ENCODE data around the gene ZNF304. TPM values are rescaled to one million over a fixed set of nuclear protein-coding genes. Genes with fewer than 3 reads are reported as not detected.
"Not testable (repeated sequence)": the region's sequence is repeated elsewhere in the genome, so short reads cannot be mapped to it uniquely, and the experiment has no call there.

The ZNF304 gene
- total RNA-seq, 1 experiment from 2014 or later: 8.1 TPM

GRCh38 chr19:57363688-57364181 is 12.7 kb downstream of the ZNF304 start:
- intact Hi-C loops (cut with micrococcal nuclease): loop anchor here (1.0 kb wide), 2 partner anchors 12 to 43 kb away; partner anchors contain the start of genes ZNF304 and ZNF543
- peak overlapping the region; percentile 85 for H3K4me2 ChIP-seq (ENCODE audit: low read length)
- no peaks in the 10 kb centered on the region for H4K20me1 ChIP-seq (ENCODE audit: low read length)
- no peaks in the 10 kb centered on the region for H3K27me3 ChIP-seq (ENCODE audit: low read length)
- BruUV-seq (replicated peaks): TSS peak; percentile 49
- H3K79me2 ChIP-seq (ENCODE audit: low read length): peaks cover 18% of the 10 kb centered on the region
- H3F3A ChIP-seq (ENCODE audit: low read length, unreplicated experiment): no peaks in the 10 kb centered on the region
- peak overlapping the region; percentile 32; the same call in 1 of the 2 replicates for H3K27ac ChIP-seq (ENCODE audit: low read length)
- DNase-seq (no peak), ATAC-seq (peak; percentile 3; the same call in 1 of the 2 replicates)
- CTCF ChIA-PET: no interaction called here
- H3K9ac ChIP-seq (ENCODE audit: low read length): peak overlapping the region; percentile 82
- POLR2A ChIA-PET (ENCODE audit: unreplicated experiment): no interaction called here
- H3K4me3 ChIP-seq (ENCODE audit: low read length): peak overlapping the region; percentile 80
- H3K36me3 ChIP-seq (ENCODE audit: low read depth, low read length): peaks cover 14% of the 10 kb centered on the region
- peak overlapping the region; percentile 90 for H2AFZ ChIP-seq (ENCODE audit: low read length)
- no peak for TF ChIP-seq EZH2phosphoT487 (IDR thresholded peaks at IDR 0.05; ENCODE audit: borderline replicate concordance, low read length)
- TF ChIP-seq CTCF (conservative IDR thresholded peaks at IDR 0.05; ENCODE audit: low read depth, low read length): no peak
- no peak for TF ChIP-seq EZH2 (IDR thresholded peaks at IDR 0.05; ENCODE audit: low read length, unreplicated experiment)
- no peaks in the 10 kb centered on the region for H3K9me2 ChIP-seq (replicated peaks; ENCODE audit: low read length)
- H3K4me1 ChIP-seq (ENCODE audit: insufficient read depth, low read length): peaks cover 13% of the 10 kb centered on the region
- no peaks in the 10 kb centered on the region for H3K9me3 ChIP-seq (ENCODE audit: low read length)

GRCh38 chr19:57366776-57367175 is 15.7 kb downstream of the ZNF304 start:
- POLR2A ChIA-PET (ENCODE audit: unreplicated experiment): no interaction called here
- intact Hi-C loops (cut with micrococcal nuclease): no loop called here
- H3K9ac ChIP-seq (ENCODE audit: low read length): no peak overlapping the region
- peaks cover 18% of the 10 kb centered on the region for H3K79me2 ChIP-seq (ENCODE audit: low read length)
- no peak for TF ChIP-seq EZH2phosphoT487 (IDR thresholded peaks at IDR 0.05; ENCODE audit: borderline replicate concordance, low read length)
- TF ChIP-seq CTCF (conservative IDR thresholded peaks at IDR 0.05; ENCODE audit: low read depth, low read length): no peak
- TF ChIP-seq EZH2 (IDR thresholded peaks at IDR 0.05; ENCODE audit: low read length, unreplicated experiment): no peak
- H3K4me2 ChIP-seq (ENCODE audit: low read length): no peak overlapping the region
- H3K9me3 ChIP-seq (ENCODE audit: low read length): no peaks in the 10 kb centered on the region
- H3K4me1 ChIP-seq (ENCODE audit: insufficient read depth, low read length): peaks cover 13% of the 10 kb centered on the region
- CTCF ChIA-PET: no interaction called here
- H3K36me3 ChIP-seq (ENCODE audit: low read depth, low read length): peaks cover 7% of the 10 kb centered on the region; the same call in 1 of the 2 replicates
- no peaks in the 10 kb centered on the region for H3K27me3 ChIP-seq (ENCODE audit: low read length)
- no peaks in the 10 kb centered on the region for H3K9me2 ChIP-seq (replicated peaks; ENCODE audit: low read length)
- DNase-seq (no peak), ATAC-seq (no peak)
- BruUV-seq (replicated peaks): no TSS peak
- no peaks in the 10 kb centered on the region for H3F3A ChIP-seq (ENCODE audit: low read length, unreplicated experiment)
- H2AFZ ChIP-seq (ENCODE audit: low read length): no peak overlapping the region
- H3K27ac ChIP-seq (ENCODE audit: low read length): no peak overlapping the region
- H3K4me3 ChIP-seq (ENCODE audit: low read length): no peak overlapping the region
- H4K20me1 ChIP-seq (ENCODE audit: low read length): no peaks in the 10 kb centered on the region

- Histone ChIP-seq H3K4me2 (ENCODE audit: low read length) (no peak overlapping the region), H2AFZ (ENCODE audit: low read length) (no peak overlapping the region), H3K9me3 (ENCODE audit: low read length) (peaks cover 25% of the 10 kb centered on the region), H3K9ac (ENCODE audit: low read length) (no peak overlapping the region), H4K20me1 (ENCODE audit: low read length) (no peaks in the 10 kb centered on the region), H3K4me3 (ENCODE audit: low read length) (no peak overlapping the region), H3K79me2 (ENCODE audit: low read length) (no peaks in the 10 kb centered on the region), H3K4me1 (ENCODE audit: insufficient read depth, low read length) (no peaks in the 10 kb centered on the region), H3K36me3 (ENCODE audit: low read depth, low read length) (peaks cover 56% of the 10 kb centered on the region), H3K27me3 (ENCODE audit: low read length) (no peaks in the 10 kb centered on the region), H3K9me2 (replicated peaks; ENCODE audit: low read length) (no peaks in the 10 kb centered on the region), H3K27ac (ENCODE audit: low read length) (no peak overlapping the region), H3F3A (ENCODE audit: low read length, unreplicated experiment) (no peaks in the 10 kb centered on the region)
- no peak for ATAC-seq
- POLR2A ChIA-PET (ENCODE audit: unreplicated experiment): no interaction called here
- CTCF ChIA-PET: no interaction called here
- no peak for DNase-seq
- TF ChIP-seq EZH2phosphoT487 (IDR thresholded peaks at IDR 0.05; ENCODE audit: borderline replicate concordance, low read length): no peak
- no peak for TF ChIP-seq CTCF (conservative IDR thresholded peaks at IDR 0.05; ENCODE audit: low read depth, low read length)
- no peak for TF ChIP-seq EZH2 (IDR thresholded peaks at IDR 0.05; ENCODE audit: low read length, unreplicated experiment)
- intact Hi-C loops (cut with micrococcal nuclease): no loop called here
- no TSS peak for BruUV-seq (replicated peaks)
These were observed 23.1 kb downstream of the ZNF304 start for GRCh38 chr19:57374179-57374578.

- ATAC-seq; H3K27ac ChIP-seq (ENCODE audit: low read length); BruUV-seq (replicated peaks); intact Hi-C loops (cut with micrococcal nuclease); H3K9me2 ChIP-seq (replicated peaks; ENCODE audit: low read length); H4K20me1 ChIP-seq (ENCODE audit: low read length); H3K27me3 ChIP-seq (ENCODE audit: low read length); H3K4me1 ChIP-seq (ENCODE audit: insufficient read depth, low read length); CTCF ChIA-PET; H3K79me2 ChIP-seq (ENCODE audit: low read length); POLR2A ChIA-PET (ENCODE audit: unreplicated experiment); H3K4me2 ChIP-seq (ENCODE audit: low read length); H3F3A ChIP-seq (ENCODE audit: low read length, unreplicated experiment); H2AFZ ChIP-seq (ENCODE audit: low read length); DNase-seq; H3K4me3 ChIP-seq (ENCODE audit: low read length); H3K9ac ChIP-seq (ENCODE audit: low read length): not testable (repeated sequence)
- H3K9me3 ChIP-seq (ENCODE audit: low read length): peaks cover 25% of the 10 kb centered on the region
- peaks cover 56% of the 10 kb centered on the region for H3K36me3 ChIP-seq (ENCODE audit: low read depth, low read length)
These were observed 23.6 kb downstream of the ZNF304 start for GRCh38 chr19:57374647-57375046.

Measured in PC-3 (cell line).